Activated CD8-positive, alpha-beta T cell treated with anti-CD3 and anti-CD28 coated beads for 36 hours (primary cell): ENCODE measurements around the gene PFDN5. TPM values are rescaled to one million over a fixed set of nuclear protein-coding genes. Genes with fewer than 3 reads are reported as not detected.

ENCODE experiments used
- ATAC-seq: fragments of 200-7000 bp; cut with Tn5 transposase; one replicate; pipeline ENCODE4 v1.10.0; 2021; ENCODE audit warnings: mild to moderate bottlenecking, moderate library complexity
- CTCF ChIA-PET: fragments of 350-600 bp; sonication (Branson Sonifier 250); formaldehyde crosslinking; loops from one replicate; lab custom pipeline; 2021; ENCODE audit warnings: antibody characterized with exemption; lab: Charles Lee
- POLR2A ChIA-PET: fragments of 350-600 bp; sonication (Branson Sonifier 250); formaldehyde crosslinking; loops from one replicate; lab custom pipeline; 2021; ENCODE audit warnings: antibody characterized with exemption; lab: Charles Lee
- DNase-seq: peaks from one replicate; pipeline ENCODE4 v3.0.0-alpha.2; 2020
- H3K27ac Mint-ChIP-seq: one replicate; pipeline ENCODE4 v1.8.0; 2021; ENCODE audit warnings: mild to moderate bottlenecking, mixed read lengths
- H3K27me3 Mint-ChIP-seq: one replicate; pipeline ENCODE4 v1.8.0; 2021; ENCODE audit warnings: mixed read lengths
- H3K36me3 Mint-ChIP-seq: one replicate; pipeline ENCODE4 v1.8.0; 2021; ENCODE audit warnings: low read depth, mixed read lengths
- H3K4me1 Mint-ChIP-seq: one replicate; pipeline ENCODE4 v1.8.0; 2021; ENCODE audit warnings: low read depth, mixed read lengths
- H3K4me3 Mint-ChIP-seq: one replicate; pipeline ENCODE4 v1.8.0; 2021; ENCODE audit warnings: mild to moderate bottlenecking, moderate library complexity, mixed read lengths
- H3K9me3 Mint-ChIP-seq: one replicate; pipeline ENCODE4 v1.8.0; 2021; ENCODE audit warnings: mixed read lengths
- CTCF ChIP-seq: fragments of 200-600 bp; IDR thresholded peaks from one replicate; pipeline ENCODE4 v1.8.0; 2022; ENCODE audit warnings: antibody characterized with exemption, mild to moderate bottlenecking
- intact Hi-C: fragments of 100-400 bp; cut with micrococcal nuclease; formaldehyde crosslinking; loops from one replicate; pipeline ENCODE4 v1.10.0; 2022
- total RNA-seq, 2 experiments: library from RNA; stranded (reverse); gene quantifications; one replicate each; pipeline ENCODE4 v1.2.3, GENCODE V29; 2021

PFDN5 gene
- total RNA-seq, 2 experiments from 2014 or later: 322 to 373 TPM

- Mint-ChIP-seq H3K4me3 (peak overlapping the region; percentile 62), H3K9me3 (no peaks in the 10 kb centered on the region), H3K36me3 (no peaks in the 10 kb centered on the region), H3K27ac (peak overlapping the region; percentile 19), H3K27me3 (peaks cover 7% of the 10 kb centered on the region), H3K4me1 (peaks cover 19% of the 10 kb centered on the region)
- ChIA-PET POLR2A (interaction anchor here (0.6 to 2.5 kb wide), 13 partner anchors 9 to 241 kb away, joined by 3 to 19 read pairs (median 4); partner anchors contain the start of genes AAAS, ESPL1, SOAT2 and SP7), CTCF (interaction anchor here (0.6 to 9.7 kb wide), 46 partner anchors 8 to 291 kb away, joined by 3 to 293 read pairs (median 4); partner anchors contain the start of genes AAAS, AMHR2, CSAD and ESPL1)
- ATAC-seq (peak; percentile 18), DNase-seq (peak; percentile 31)
- no peak for TF ChIP-seq CTCF
- intact Hi-C loops: loop anchor here (2.0 kb wide), 1 partner anchor 20 kb away; no protein-coding TSS in a partner anchor
Observed at GRCh38 chr12:53344487-53344823, 49.1 kb downstream of the PFDN5 start.

GRCh38 chr12:53344824-53345485 is 49.6 kb downstream of the PFDN5 start:
- peak; percentile 75 for TF ChIP-seq CTCF
- DNase-seq (peak; percentile 85), ATAC-seq (peak; percentile 86)
- Mint-ChIP-seq H3K27ac (peak overlapping the region; percentile 71), H3K4me3 (peak overlapping the region; percentile 82), H3K9me3 (no peaks in the 10 kb centered on the region), H3K36me3 (no peaks in the 10 kb centered on the region), H3K27me3 (peaks cover 3% of the 10 kb centered on the region), H3K4me1 (peaks cover 19% of the 10 kb centered on the region)
- ChIA-PET POLR2A (interaction anchor here (0.6 to 2.5 kb wide), 13 partner anchors 10 to 1228 kb away, joined by 3 to 19 read pairs (median 4); partner anchors contain the start of genes AAAS, ESPL1, SOAT2 and SP7), CTCF (interaction anchor here (0.6 to 9.7 kb wide), 51 partner anchors 7 to 291 kb away, joined by 3 to 293 read pairs (median 4); partner anchors contain the start of genes AAAS, AMHR2, CSAD and ESPL1)
- intact Hi-C loops: loop anchor here (2.0 kb wide), 1 partner anchor 20 kb away; no protein-coding TSS in a partner anchor

GRCh38 chr12:53345486-53346188 is 50.3 kb downstream of the PFDN5 start:
- H3K4me3 Mint-ChIP-seq: peak overlapping the region; percentile 82
- peaks cover 12% of the 10 kb centered on the region for H3K4me1 Mint-ChIP-seq
- no peaks in the 10 kb centered on the region for H3K9me3 Mint-ChIP-seq
- intact Hi-C loops: loop anchor here (2.0 kb wide), 1 partner anchor 21 kb away; no protein-coding TSS in a partner anchor
- ChIA-PET CTCF (interaction anchor here (0.7 to 9.7 kb wide), 39 partner anchors 9 to 283 kb away, joined by 3 to 293 read pairs (median 6); partner anchors contain the start of genes AAAS, AMHR2, CSAD and ESPL1), POLR2A (interaction anchor here (0.6 to 2.5 kb wide), 9 partner anchors 10 to 1229 kb away, joined by 3 to 19 read pairs (median 8); partner anchors contain the start of genes AAAS, ESPL1, SOAT2 and SP7)
- DNase-seq: no peak
- no peaks in the 10 kb centered on the region for H3K36me3 Mint-ChIP-seq
- H3K27me3 Mint-ChIP-seq: no peaks in the 10 kb centered on the region
- peak overlapping the region; percentile 42 for H3K27ac Mint-ChIP-seq
- peak; percentile 22 for ATAC-seq
- peak; percentile 14 for TF ChIP-seq CTCF

- peaks cover 11% of the 10 kb centered on the region for H3K4me1 Mint-ChIP-seq
- no peaks in the 10 kb centered on the region for H3K9me3 Mint-ChIP-seq
- H3K27me3 Mint-ChIP-seq: no peaks in the 10 kb centered on the region
- DNase-seq: no peak
- no peaks in the 10 kb centered on the region for H3K36me3 Mint-ChIP-seq
- no peak overlapping the region for H3K27ac Mint-ChIP-seq
- ATAC-seq: no peak
- H3K4me3 Mint-ChIP-seq: no peak overlapping the region
- ChIA-PET POLR2A (interaction anchor here (2.0 kb wide), 1 partner anchor 74 kb away, joined by 7 read pairs; no protein-coding TSS in a partner anchor), CTCF (interaction anchor here (0.6 to 9.7 kb wide), 11 partner anchors 9 to 281 kb away, joined by 3 to 293 read pairs (median 16); partner anchors contain the start of genes AAAS, AMHR2 and SP1)
- intact Hi-C loops: no loop called here
- TF ChIP-seq CTCF: no peak
Observed at GRCh38 chr12:53346491-53346890, 51.1 kb downstream of the PFDN5 start.
